NB4 (cell line): ENCODE measurements around the gene ACP4.
"Not testable (repeated sequence)": the region's sequence is repeated elsewhere in the genome, so short reads cannot be mapped to it uniquely, and the experiment has no call there.

Source experiments
- MAX ChIP-seq: IDR thresholded peaks from 2 replicates; pipeline ENCODE4 v1.6.1; 2011; ENCODE audit warnings: low read depth, low read length
- MYC ChIP-seq: IDR thresholded peaks from 2 replicates; pipeline ENCODE4 v1.6.1; 2011; ENCODE audit warnings: low read depth, low read length
- POLR2A ChIP-seq: IDR thresholded peaks from 2 replicates; pipeline ENCODE4 v1.6.1; 2011; ENCODE audit warnings: mild to moderate bottlenecking; ENCODE audit not compliant: insufficient read length; ENCODE audit errors: extremely low read depth
- TF ChIP-seq, protein P1 (sequence below): IDR thresholded peaks from one replicate; pipeline ENCODE4 v1.5.1; 2012; ENCODE audit warnings: low read depth, low read length

- not testable (repeated sequence) for TF ChIP-seq MAX, POLR2A, MYC
- TF ChIP-seq, protein P1, sequence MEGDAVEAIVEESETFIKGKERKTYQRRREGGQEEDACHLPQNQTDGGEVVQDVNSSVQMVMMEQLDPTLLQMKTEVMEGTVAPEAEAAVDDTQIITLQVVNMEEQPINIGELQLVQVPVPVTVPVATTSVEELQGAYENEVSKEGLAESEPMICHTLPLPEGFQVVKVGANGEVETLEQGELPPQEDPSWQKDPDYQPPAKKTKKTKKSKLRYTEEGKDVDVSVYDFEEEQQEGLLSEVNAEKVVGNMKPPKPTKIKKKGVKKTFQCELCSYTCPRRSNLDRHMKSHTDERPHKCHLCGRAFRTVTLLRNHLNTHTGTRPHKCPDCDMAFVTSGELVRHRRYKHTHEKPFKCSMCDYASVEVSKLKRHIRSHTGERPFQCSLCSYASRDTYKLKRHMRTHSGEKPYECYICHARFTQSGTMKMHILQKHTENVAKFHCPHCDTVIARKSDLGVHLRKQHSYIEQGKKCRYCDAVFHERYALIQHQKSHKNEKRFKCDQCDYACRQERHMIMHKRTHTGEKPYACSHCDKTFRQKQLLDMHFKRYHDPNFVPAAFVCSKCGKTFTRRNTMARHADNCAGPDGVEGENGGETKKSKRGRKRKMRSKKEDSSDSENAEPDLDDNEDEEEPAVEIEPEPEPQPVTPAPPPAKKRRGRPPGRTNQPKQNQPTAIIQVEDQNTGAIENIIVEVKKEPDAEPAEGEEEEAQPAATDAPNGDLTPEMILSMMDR, result not testable (repeated sequence)
Measured at GRCh38 chr19:50772912-50773311, 17.3 kb upstream of the ACP4 start.
